Measurements from ENCODE around the gene CDC25C. TPM values are rescaled to one million over a fixed set of nuclear protein-coding genes. Genes with fewer than 3 reads are reported as not detected.
"Not testable (repeated sequence)": the region's sequence is repeated elsewhere in the genome, so short reads cannot be mapped to it uniquely, and the experiment has no call there.

Gene CDC25C
- total RNA-seq, 1 donor: 8.9 TPM

DNA sequence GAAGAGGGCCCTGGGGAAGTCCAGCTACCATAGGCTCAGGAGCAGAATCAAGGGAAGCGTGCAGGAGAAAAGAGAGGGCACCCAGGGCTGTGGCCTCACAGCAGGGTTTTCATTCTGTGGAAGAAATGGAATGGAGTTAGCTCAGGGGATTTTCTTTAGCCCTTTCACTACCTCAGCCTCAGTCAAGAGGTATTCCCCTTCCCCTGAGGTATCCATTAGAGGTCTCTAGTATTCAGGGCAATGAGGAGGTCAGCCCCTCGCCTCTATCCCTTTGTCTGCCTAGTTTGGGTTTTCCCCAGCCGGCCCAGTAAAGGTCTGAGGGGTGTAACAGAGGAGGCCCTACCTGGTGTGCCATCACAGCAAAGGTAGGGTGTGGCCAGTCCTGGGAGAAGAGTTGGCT lies 78.7 kb downstream of the CDC25C start:
- no peak overlapping the region for H3K4me3 ChIP-seq (ENCODE audit: low read depth, low read length)
- TF ChIP-seq, protein P1, sequence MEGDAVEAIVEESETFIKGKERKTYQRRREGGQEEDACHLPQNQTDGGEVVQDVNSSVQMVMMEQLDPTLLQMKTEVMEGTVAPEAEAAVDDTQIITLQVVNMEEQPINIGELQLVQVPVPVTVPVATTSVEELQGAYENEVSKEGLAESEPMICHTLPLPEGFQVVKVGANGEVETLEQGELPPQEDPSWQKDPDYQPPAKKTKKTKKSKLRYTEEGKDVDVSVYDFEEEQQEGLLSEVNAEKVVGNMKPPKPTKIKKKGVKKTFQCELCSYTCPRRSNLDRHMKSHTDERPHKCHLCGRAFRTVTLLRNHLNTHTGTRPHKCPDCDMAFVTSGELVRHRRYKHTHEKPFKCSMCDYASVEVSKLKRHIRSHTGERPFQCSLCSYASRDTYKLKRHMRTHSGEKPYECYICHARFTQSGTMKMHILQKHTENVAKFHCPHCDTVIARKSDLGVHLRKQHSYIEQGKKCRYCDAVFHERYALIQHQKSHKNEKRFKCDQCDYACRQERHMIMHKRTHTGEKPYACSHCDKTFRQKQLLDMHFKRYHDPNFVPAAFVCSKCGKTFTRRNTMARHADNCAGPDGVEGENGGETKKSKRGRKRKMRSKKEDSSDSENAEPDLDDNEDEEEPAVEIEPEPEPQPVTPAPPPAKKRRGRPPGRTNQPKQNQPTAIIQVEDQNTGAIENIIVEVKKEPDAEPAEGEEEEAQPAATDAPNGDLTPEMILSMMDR (IDR thresholded peaks at IDR 0.05; ENCODE audit: insufficient read depth, low read length): no peak
- DNase-seq (ENCODE audit: low read depth): no peak

DNA sequence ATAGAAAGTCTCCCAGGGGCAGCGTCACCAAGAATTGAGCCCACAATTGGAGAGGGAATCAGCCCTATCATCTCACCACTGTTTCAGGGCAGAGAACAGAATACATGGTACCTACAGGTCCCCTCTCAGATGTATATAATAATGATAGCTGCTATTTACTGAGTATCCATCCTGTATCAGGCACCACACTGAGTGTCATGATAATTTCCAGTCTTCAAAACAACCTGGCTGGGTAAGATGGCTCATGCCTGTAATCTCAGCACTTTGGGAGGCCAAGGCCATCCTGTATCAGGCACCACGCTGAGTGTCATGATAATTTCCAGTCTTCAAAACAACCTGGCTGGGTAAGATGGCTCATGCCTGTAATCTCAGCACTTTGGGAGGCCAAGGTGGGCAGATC lies 83.8 kb downstream of the CDC25C start:
- H3K4me3 ChIP-seq (ENCODE audit: low read depth, low read length); DNase-seq (ENCODE audit: low read depth): not testable (repeated sequence)

DNA sequence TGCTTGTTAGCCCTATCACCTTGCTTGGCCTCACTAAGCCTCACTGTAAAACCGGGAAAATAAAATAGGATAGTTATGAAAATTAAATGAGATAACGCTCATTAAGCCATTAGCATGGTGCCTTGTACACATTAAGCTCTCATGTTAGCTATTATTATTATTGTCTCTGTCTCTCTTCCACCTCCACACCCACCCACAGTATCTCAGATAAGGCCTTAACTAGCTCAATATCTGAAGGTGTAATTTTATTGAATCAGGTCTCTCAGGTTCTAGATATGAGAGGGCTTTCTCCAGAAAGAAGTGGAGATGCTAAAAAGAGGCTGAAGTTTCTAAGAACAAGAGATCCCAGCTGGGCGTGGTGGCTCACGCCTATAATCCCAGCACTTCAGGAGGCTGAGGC lies 84.8 kb downstream of the CDC25C start:
- DNase-seq (ENCODE audit: low read depth): no peak
- TF ChIP-seq, protein P1 (IDR thresholded peaks at IDR 0.05; ENCODE audit: insufficient read depth, low read length): no peak
- H3K4me3 ChIP-seq (ENCODE audit: low read depth, low read length): no peak overlapping the region

DNA sequence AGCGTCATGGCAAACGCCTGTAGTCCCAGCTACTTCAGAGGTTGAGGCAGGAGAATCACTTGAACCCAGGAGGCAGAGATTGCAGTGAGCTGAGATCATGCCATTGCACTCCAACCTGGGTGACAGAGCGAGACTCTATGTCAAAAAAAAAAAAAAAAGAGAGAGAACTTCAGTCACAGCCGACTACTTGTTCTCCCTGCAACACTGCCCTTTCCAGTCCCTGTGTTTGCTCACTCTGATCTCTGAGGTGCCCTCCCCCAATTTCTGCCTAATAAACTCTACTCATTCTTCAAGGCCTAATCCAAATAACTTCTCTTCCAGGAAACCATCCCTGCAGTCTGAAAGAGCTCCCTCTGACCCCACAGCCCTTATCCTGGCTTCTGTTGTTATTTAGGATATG lies 85.3 kb downstream of the CDC25C start:
- no peak for DNase-seq (ENCODE audit: low read depth)
- no peak overlapping the region for H3K4me3 ChIP-seq (ENCODE audit: low read depth, low read length)
- TF ChIP-seq, protein P1 (IDR thresholded peaks at IDR 0.05; ENCODE audit: insufficient read depth, low read length): no peak

DNA sequence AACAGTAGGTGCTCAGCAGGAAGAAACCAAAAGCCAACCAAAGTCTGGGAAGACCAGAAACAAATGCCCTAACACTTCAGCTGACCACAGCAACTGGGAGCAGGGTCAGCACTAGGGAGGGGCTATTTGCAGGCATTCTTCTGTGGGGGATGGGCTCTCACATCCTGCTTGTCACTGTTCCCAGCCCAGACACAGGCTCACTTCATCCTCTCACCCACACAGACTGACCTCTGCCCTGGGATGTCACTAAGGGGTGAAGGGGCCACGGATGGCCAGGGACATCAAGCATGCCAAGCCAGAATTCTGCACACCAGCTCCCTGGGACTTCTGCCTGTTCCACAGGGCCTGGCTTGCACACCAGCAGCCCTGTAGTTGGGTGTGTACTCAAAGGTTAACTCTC lies 85.9 kb downstream of the CDC25C start:
- TF ChIP-seq, protein P1 (IDR thresholded peaks at IDR 0.05; ENCODE audit: insufficient read depth, low read length): no peak
- no peak for DNase-seq (ENCODE audit: low read depth)
- H3K4me3 ChIP-seq (ENCODE audit: low read depth, low read length): no peak overlapping the region

DNA sequence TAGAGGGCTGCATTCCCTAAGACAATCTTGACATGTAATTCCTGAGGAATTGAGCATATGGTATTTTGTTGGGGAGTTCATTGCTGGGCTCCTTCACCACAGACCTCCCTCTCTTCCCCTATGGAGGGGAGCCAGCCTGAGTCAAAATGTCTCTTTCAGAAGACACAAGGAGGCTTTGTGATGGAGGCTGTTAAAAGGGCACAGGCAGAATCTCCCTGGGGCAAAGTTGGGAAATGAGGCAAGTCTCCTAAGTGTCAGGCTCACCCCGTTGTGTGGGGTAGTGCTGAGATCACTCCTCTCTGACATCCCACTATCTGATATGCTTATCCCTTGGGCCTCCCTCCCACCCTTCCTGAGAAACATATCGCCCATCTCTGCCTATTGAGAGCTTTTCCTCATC lies 87.8 kb downstream of the CDC25C start:
- no peak overlapping the region for H3K4me3 ChIP-seq (ENCODE audit: low read depth, low read length)
- TF ChIP-seq, protein P1 (IDR thresholded peaks at IDR 0.05; ENCODE audit: insufficient read depth, low read length): no peak
- no peak for DNase-seq (ENCODE audit: low read depth)

DNA sequence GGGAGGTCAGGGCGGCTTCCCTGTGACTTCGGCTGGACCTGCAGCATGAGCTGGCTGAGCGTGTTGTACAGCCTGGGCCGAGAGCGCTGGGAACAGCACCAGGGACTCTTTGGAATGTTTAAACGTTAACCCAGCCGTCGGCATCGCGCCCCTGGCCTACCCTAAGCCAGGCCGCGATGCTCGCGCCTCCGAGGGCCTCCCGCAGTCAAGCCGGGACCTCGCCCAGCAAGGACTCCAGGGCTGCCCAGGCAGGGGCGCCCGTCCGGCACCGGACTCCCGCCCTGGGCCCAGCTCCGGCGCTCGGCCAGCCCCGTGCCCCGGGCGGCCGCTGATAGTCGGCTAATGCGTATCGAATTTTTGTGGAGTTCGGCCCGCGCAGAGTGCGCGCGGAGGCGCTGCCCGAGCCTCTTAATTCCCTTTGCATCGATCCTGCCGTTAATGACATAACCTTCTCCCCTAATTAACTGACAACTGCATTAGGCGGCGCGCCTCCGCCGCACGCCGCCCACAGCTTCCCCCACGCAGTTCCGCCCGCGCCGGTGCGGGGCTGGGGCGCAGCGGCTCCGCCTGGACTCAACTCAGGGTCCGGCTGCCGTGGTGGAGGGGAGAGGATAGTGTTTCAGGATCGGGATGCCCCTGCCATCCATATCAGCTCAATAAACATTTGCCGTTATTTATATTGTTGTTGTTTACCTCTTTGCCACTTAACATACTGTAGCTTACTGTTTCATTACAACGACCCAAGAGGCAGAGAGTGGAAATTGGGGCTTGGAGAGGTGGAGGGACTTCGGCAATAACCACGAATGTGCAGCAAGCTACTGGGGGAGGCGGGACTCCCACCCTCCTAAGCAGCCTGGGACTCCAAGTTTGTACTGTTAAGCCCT lies 89.7 kb downstream of the CDC25C start:
- peak overlapping the region; percentile 41 for H3K4me3 ChIP-seq (ENCODE audit: low read depth, low read length)
- DNase-seq (ENCODE audit: low read depth): peak; percentile 31
- TF ChIP-seq, protein P1 (IDR thresholded peaks at IDR 0.05; ENCODE audit: insufficient read depth, low read length): no peak

Data from fibroblast of the aortic adventitia (primary cell).